AG09309 (cell line): ENCODE measurements around the gene ANKMY2.
A peak's percentile ranks its signal among the peaks of the same experiment; 100 is the strongest.

ENCODE experiments used
- DNase-seq: peaks from one replicate; pipeline ENCODE4 v3.0.0-alpha.2; 2010; ENCODE audit warnings: low read depth
- H3K4me3 ChIP-seq: 2 replicates; pipeline ENCODE4 v1.5.1; 2011; ENCODE audit warnings: mild to moderate bottlenecking, low read depth, low read length, moderate library complexity; ENCODE audit not compliant: control insufficient read depth
- TF ChIP-seq, protein P1 (sequence below): IDR thresholded peaks from 2 replicates; pipeline ENCODE4 v1.5.1; 2011; ENCODE audit warnings: mild to moderate bottlenecking, low read depth, low read length, inconsistent platforms; ENCODE audit not compliant: insufficient read depth, control insufficient read depth; ENCODE audit errors: missing control alignments

The ANKMY2 gene

DNA sequence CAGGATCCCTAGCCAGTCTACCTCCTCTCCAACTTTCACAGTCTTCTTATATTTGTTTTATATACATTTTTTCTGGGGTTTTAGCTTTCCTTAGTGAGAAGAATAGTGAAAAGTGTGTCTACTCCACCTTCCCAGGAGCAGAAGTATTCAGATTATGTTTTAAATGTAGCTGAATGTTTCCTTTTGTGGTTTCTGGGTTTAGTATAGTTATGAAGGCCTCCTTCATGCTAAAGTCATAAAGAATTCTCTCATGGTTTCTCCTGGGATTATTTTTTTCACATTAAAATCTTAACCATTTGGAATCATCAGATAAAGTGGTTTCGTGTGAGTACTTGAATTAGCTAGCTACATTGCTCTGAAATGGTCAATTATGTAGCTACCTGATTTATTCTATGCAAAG, 50.9 kb downstream of the ANKMY2 start:
- TF ChIP-seq, protein P1, sequence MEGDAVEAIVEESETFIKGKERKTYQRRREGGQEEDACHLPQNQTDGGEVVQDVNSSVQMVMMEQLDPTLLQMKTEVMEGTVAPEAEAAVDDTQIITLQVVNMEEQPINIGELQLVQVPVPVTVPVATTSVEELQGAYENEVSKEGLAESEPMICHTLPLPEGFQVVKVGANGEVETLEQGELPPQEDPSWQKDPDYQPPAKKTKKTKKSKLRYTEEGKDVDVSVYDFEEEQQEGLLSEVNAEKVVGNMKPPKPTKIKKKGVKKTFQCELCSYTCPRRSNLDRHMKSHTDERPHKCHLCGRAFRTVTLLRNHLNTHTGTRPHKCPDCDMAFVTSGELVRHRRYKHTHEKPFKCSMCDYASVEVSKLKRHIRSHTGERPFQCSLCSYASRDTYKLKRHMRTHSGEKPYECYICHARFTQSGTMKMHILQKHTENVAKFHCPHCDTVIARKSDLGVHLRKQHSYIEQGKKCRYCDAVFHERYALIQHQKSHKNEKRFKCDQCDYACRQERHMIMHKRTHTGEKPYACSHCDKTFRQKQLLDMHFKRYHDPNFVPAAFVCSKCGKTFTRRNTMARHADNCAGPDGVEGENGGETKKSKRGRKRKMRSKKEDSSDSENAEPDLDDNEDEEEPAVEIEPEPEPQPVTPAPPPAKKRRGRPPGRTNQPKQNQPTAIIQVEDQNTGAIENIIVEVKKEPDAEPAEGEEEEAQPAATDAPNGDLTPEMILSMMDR, result no peak
- no peak overlapping the region for H3K4me3 ChIP-seq
- no peak for DNase-seq

DNA sequence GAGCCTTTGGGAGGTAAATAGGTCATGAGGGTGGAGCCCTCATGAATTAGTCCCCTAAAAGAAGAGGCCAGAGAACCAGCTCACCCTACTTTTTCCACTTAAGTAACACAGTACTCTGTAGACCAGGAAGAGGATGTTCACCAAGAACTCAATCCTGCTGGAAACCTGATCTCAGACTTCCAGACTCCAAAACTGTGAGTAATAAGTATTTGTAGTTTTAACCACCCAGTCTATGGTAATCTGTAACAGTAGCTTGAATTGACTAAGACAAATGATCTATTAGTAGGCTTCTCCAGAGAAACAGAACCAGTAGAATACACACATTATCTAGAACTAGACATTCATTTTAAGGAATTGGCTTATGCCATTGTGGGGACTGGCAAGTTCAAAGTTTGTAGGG, 51.5 kb downstream of the ANKMY2 start:
- TF ChIP-seq, protein P1, result no peak
- H3K4me3 ChIP-seq, result no peak overlapping the region
- peak; percentile 5 for DNase-seq

DNA sequence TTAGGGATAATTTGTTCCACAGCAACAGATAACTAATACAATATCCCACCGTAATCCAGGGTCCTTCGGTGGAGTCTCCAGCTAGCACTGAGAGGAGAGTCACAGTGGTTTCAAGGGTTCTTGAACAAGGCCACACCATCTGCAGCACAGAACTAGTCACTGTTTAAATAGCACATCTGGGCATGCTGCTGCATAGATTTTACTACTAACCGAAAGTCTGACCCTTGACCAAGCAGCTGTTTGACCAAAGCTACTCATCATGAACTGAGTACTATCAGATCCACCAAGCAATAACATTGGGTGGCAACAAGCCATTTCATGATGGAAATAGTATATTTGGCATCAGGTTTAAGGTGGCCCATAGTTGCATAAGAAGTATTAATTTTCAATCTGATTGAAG, 53.2 kb downstream of the ANKMY2 start:
- DNase-seq, result no peak
- no peak overlapping the region for H3K4me3 ChIP-seq
- TF ChIP-seq, protein P1, result no peak

DNA sequence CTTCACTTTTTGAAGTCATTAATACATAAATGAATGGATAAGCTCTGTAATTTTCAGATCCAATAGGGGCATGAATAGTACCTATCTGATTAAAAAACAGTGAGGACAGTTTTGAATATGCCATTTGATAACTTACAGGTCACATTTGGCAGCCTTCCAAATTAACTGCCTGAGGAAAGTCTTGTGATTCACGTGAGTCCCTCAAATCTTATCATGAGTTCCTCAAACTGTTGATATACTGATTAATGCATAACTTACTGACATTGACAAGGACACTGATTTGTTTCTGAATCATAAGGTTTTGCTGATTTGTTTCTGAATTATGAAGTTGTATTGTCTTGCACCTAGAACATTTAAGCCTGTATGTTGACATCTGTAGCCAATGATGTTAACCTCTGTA, 55.1 kb downstream of the ANKMY2 start:
- DNase-seq, result no peak
- TF ChIP-seq, protein P1, result no peak
- H3K4me3 ChIP-seq, result no peak overlapping the region

DNA sequence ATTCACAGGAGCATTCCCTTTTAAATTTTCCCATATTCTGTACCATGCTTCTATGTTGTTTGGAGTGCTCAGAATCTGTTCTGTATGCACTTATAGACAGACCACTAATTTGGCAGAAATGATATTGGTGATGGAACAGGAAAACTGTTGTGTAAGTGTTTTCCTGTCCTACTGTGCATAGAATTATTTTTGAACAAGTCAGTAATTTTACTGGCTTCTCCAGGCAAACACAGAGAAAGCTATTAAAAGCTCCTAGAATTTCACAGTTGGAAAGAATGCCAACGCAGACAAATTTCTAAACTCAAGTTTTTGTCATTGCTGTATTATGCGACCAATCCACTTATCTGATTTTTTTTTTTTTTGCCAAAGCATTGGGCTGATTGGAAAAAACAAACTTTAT, 55.7 kb downstream of the ANKMY2 start:
- TF ChIP-seq, protein P1, result no peak
- no peak overlapping the region for H3K4me3 ChIP-seq
- no peak for DNase-seq

DNA sequence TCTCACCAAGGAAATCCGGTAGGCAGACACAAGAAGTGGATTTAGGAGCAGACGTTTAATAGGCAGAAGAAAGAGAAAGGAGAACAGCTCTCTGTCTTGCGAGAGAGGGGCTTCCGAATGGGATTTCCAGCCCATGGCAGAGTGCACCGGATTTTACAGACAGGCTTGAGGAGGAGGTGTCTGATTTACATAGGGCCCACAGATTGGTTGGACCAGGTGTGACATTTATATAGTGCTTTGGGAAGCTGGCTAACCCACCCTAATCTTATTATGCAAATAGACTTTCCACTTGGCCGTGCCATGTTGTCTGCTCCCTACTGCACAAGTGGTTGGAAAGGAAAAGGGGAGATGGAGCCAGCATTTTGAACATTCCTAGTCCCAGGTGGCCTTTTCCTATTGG, 57.8 kb downstream of the ANKMY2 start:
- no peak overlapping the region for H3K4me3 ChIP-seq

More for the DNA sequence above, 57.8 kb downstream of the ANKMY2 start:
- TF ChIP-seq, protein P1, result no peak
- DNase-seq, result no peak
